Endothelial cell of umbilical vein (primary cell): ENCODE data around the gene SNAI3. TPM values are rescaled to one million over a fixed set of nuclear protein-coding genes. Genes with fewer than 3 reads are reported as not detected.

Source experiments
- BruUV-seq: library from RNA; stranded (reverse); fragments of 400-500 nt; replicated peaks from 2 replicates; lab custom pipeline; 2021; lab: Mats Ljungman, UMichigan
- CTCF ChIA-PET: fragments of 300-600, 350-600 bp; sonication (Branson Sonifier 250); formaldehyde crosslinking; loops from one replicate; lab custom pipeline; 2021; ENCODE audit warnings: antibody characterized with exemption, inconsistent platforms; lab: Charles Lee
- POLR2A ChIA-PET: fragments of 300-600, 350-600 bp; sonication (Branson Sonifier 250); formaldehyde crosslinking; loops from one replicate; lab custom pipeline; 2021; ENCODE audit warnings: antibody characterized with exemption, inconsistent platforms; lab: Charles Lee
- DNase-seq: peaks from one replicate; pipeline ENCODE4 v3.0.0-alpha.2; 2011; ENCODE audit warnings: low read depth, low spot score
- FAIRE-seq: peaks from 2 replicates; lab custom pipeline; 2011; peaks lifted over from hg19 to GRCh38; lab: Jason Lieb, UNC
- H2AFZ ChIP-seq: 2 replicates; pipeline ENCODE4 v1.6.0; 2012; ENCODE audit warnings: low read depth, low read length, control low read depth, inconsistent platforms
- H3K27ac ChIP-seq: 2 replicates; pipeline ENCODE4 v1.5.1; 2011; ENCODE audit warnings: low read depth, mild to moderate bottlenecking, control low read depth, low read length, moderate library complexity; ENCODE audit not compliant: insufficient read depth
- H3K27me3 ChIP-seq, 2 experiments: 2 replicates each; pipeline versions ENCODE4 v1.6.0 to v1.6.1; 2011; ENCODE audit warnings: low read length in 2 of 2, mixed read lengths in 1 of 2; ENCODE audit not compliant: control insufficient read depth in 2 of 2, insufficient read depth in 2 of 2
- H3K36me3 ChIP-seq, 2 experiments: 2 replicates in 1 of 2; 3 replicates in 1 of 2; pipeline ENCODE4 v1.5.1; 2011; ENCODE audit warnings: low read length in 2 of 2, mild to moderate bottlenecking in 1 of 2, moderate library complexity in 1 of 2; ENCODE audit not compliant: control insufficient read depth in 2 of 2, insufficient read depth in 2 of 2; ENCODE audit errors: extremely low read depth in 1 of 2
- H3K4me1 ChIP-seq: 3 replicates; pipeline ENCODE4 v1.5.1; 2011; ENCODE audit warnings: mild to moderate bottlenecking, low read length; ENCODE audit not compliant: control insufficient read depth, insufficient read depth; ENCODE audit errors: extremely low read depth
- H3K4me2 ChIP-seq: 2 replicates; pipeline ENCODE4 v1.6.1; 2011; ENCODE audit warnings: low read length, control low read depth, mixed read lengths; ENCODE audit not compliant: insufficient read depth
- H3K4me3 ChIP-seq, 3 experiments: fragments of 200-600 bp in 1 of 3; sonication (generic), shearing (Covaris generic) in 1 of 3; replicated peaks in 1 of 3; 2 replicates each; pipeline ENCODE4 v1.5.1; 2011 to 2016; ENCODE audit warnings: control low read depth in 3 of 3, low read length in 3 of 3, mild to moderate bottlenecking in 2 of 3, inconsistent platforms in 1 of 3, low read depth in 1 of 3, moderate library complexity in 1 of 3; ENCODE audit not compliant: insufficient read depth in 1 of 3
- H3K79me2 ChIP-seq: 2 replicates; pipeline ENCODE4 v1.6.0; 2012; ENCODE audit warnings: low read length, inconsistent platforms; ENCODE audit not compliant: control insufficient read depth, insufficient read depth
- H3K9ac ChIP-seq: replicated peaks from 2 replicates; pipeline ENCODE3; 2011; ENCODE audit warnings: low read length, control low read depth; ENCODE audit not compliant: insufficient read depth; ENCODE audit errors: extremely low read depth
- H3K9me1 ChIP-seq: replicated peaks from 3 replicates; pipeline ENCODE4 v1.6.0; 2011; ENCODE audit warnings: mild to moderate bottlenecking, low read length; ENCODE audit not compliant: control insufficient read depth, insufficient read depth; ENCODE audit errors: extremely low read depth
- H3K9me3 ChIP-seq: replicated peaks from 2 replicates; pipeline ENCODE4 v1.5.1; 2012; ENCODE audit warnings: low read length, inconsistent platforms; ENCODE audit not compliant: control insufficient read depth, insufficient read depth
- H4K20me1 ChIP-seq: replicated peaks from 2 replicates; pipeline ENCODE3; 2011; ENCODE audit warnings: mild to moderate bottlenecking, low read length; ENCODE audit not compliant: control insufficient read depth, insufficient read depth; ENCODE audit errors: extremely low read depth
- EZH2 ChIP-seq: IDR thresholded peaks from 2 replicates; pipeline ENCODE4 v1.6.1; 2012; ENCODE audit warnings: borderline replicate concordance, low read depth, mild to moderate bottlenecking, moderate library complexity, low read length, inconsistent platforms; ENCODE audit not compliant: severe bottlenecking
- FOS ChIP-seq: IDR thresholded peaks from 2 replicates; pipeline ENCODE4 v1.6.1; 2011; ENCODE audit warnings: mild to moderate bottlenecking, low read length, moderate library complexity, borderline replicate concordance; ENCODE audit not compliant: insufficient read depth
- JUN ChIP-seq: IDR thresholded peaks from 2 replicates; pipeline ENCODE4 v1.6.1; 2011; ENCODE audit warnings: borderline replicate concordance, low read depth; ENCODE audit not compliant: insufficient read length, insufficient read depth
- MYC ChIP-seq: IDR thresholded peaks from one replicate; pipeline ENCODE4 v1.6.1; 2011; ENCODE audit warnings: mild to moderate bottlenecking, low read depth, low read length
- POLR2A ChIP-seq: IDR thresholded peaks from 2 replicates; pipeline ENCODE4 v1.6.1; 2012; ENCODE audit warnings: low read depth, mild to moderate bottlenecking, control low read depth, low read length
- POLR2AphosphoS5 ChIP-seq: IDR thresholded peaks from 2 replicates; pipeline ENCODE4 v1.6.1; 2012; ENCODE audit warnings: low read depth, mild to moderate bottlenecking, control low read depth, low read length, moderate library complexity; ENCODE audit not compliant: insufficient read depth
- dilution Hi-C: fragments of 300-500 bp; cut with MboI; formaldehyde crosslinking; loops from one replicate; pipeline ENCODE4 v1.15.0; 2019; ENCODE audit warnings: low sequenced_read_pairs; ENCODE audit not compliant: extremely low pct_ligation_motif_present
- intact Hi-C: fragments of 100-400 bp; cut with micrococcal nuclease; formaldehyde crosslinking; loops from one replicate; pipeline ENCODE4 v1.10.0; 2022
- polyA plus RNA-seq, 4 experiments: library from polyadenylated mRNA; depleted of rRNA in 3 of 4; stranded (reverse) in 3 of 4; unstranded in 1 of 4; fragments of >200 nt; gene quantifications; 2 replicates each; pipeline versions ENCODE4 v1.2.1 to v1.2.3, GENCODE V29; 2011 to 2012; ENCODE audit warnings: missing spikeins in 1 of 4
- total RNA-seq: library from RNA; stranded (reverse); gene quantifications from 2 replicates; pipeline ENCODE4 v1.2.3, GENCODE V29; 2021
- TF ChIP-seq, protein P1 (sequence below): IDR thresholded peaks from 2 replicates; pipeline ENCODE4 v1.6.1; 2011; ENCODE audit not compliant: insufficient read depth, insufficient read length
- TF ChIP-seq, protein P2 (sequence below), 2 donors: IDR thresholded peaks; 1 replicate in 1 of 2; 2 replicates in 1 of 2; pipeline ENCODE4 v1.5.1; 2011; ENCODE audit warnings: low read length in 2 of 2, mild to moderate bottlenecking in 2 of 2, moderate library complexity in 2 of 2, control low read depth in 1 of 2, inconsistent platforms in 1 of 2, low read depth in 1 of 2; ENCODE audit not compliant: insufficient read depth in 1 of 2; ENCODE audit errors: extremely low read depth in 1 of 2

The SNAI3 gene
- total and polyA plus RNA-seq, 2 donors (not counting 3 experiments of a cell fraction or from before 2014, with no cell fraction given) = 0.30 to 0.31 TPM

DNA sequence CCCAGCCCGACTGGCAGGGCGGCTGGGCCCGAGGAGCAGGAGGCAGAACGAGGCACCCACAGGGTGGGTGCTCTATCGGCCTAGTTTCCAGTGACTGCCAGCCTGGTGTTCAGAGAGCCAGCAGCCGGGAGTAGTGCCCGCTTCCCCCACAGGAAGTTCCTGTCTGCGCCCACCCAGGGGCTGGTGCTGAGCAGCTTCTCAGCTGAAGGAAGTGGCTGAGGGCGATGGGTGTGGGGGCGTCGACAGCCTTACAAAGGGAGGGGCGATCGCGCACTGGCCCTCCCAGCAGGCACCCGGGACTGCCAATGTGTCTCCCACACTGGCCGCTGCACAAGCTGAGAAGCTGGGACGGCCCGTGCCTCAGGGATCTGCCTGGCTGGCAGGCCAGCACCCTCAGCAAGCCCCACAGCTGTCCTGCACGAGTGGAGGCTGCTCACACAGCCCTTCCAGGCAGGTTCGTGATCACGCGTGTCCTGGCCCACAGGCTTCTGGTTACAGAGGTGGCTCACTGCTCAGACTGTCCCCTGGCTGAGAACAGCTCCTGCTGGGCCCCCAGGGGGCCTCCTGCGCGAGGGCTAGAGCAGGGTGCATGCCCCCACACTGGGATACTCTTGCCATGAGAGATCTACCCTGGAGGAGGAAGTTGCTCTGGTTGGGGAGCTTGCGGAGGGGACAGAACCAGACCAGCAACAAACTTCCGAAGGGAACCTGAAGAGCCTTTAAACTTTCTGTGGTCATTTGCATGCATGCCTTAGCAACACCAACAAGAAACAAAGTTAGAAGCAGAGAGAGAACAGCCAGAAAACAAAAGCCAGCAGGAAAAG, 17.4 kb upstream of the SNAI3 start:
- Histone ChIP-seq H3K4me1 (peaks cover 57% of the 10 kb centered on the region), H3K4me2 (peak overlapping the region; percentile 38), H3K9me3 (no peaks in the 10 kb centered on the region), H3K79me2 (peaks cover 60% of the 10 kb centered on the region), H3K4me3 (peak overlapping the region in 1 of 3 experiments; percentile 9), H3K36me3 (peaks cover 0 to 9% of the 10 kb centered on the region in 2 experiments), H3K27ac (peak overlapping the region; percentile 63), H3K27me3 (no peaks in the 10 kb centered on the region), H4K20me1 (no peaks in the 10 kb centered on the region), H3K9me1 (no peaks in the 10 kb centered on the region), H2AFZ (peak overlapping the region; percentile 9), H3K9ac (peak overlapping the region; percentile 44)
- POLR2A ChIA-PET = interaction anchor here (1.1 kb wide), 1 partner anchor 40 kb away, joined by 4 read pairs; the partner anchor contains the start of gene MVD
- DNase-seq = peak; percentile 59
- intact Hi-C loops (no loop called here), dilution Hi-C loops (no loop called here)
- CTCF ChIA-PET = interaction anchor here (1.0 to 4.3 kb wide), 3 partner anchors 16 to 39 kb away, joined by 3 to 25 read pairs (median 3); no protein-coding TSS in a partner anchor
- TF ChIP-seq, protein P1, sequence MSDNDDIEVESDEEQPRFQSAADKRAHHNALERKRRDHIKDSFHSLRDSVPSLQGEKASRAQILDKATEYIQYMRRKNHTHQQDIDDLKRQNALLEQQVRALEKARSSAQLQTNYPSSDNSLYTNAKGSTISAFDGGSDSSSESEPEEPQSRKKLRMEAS = no peak
- peak; percentile 63 for TF ChIP-seq POLR2AphosphoS5
- peak; percentile 55 for TF ChIP-seq POLR2A
- FAIRE-seq = peak; percentile 77
- TSS peak; percentile 6 for BruUV-seq

DNA sequence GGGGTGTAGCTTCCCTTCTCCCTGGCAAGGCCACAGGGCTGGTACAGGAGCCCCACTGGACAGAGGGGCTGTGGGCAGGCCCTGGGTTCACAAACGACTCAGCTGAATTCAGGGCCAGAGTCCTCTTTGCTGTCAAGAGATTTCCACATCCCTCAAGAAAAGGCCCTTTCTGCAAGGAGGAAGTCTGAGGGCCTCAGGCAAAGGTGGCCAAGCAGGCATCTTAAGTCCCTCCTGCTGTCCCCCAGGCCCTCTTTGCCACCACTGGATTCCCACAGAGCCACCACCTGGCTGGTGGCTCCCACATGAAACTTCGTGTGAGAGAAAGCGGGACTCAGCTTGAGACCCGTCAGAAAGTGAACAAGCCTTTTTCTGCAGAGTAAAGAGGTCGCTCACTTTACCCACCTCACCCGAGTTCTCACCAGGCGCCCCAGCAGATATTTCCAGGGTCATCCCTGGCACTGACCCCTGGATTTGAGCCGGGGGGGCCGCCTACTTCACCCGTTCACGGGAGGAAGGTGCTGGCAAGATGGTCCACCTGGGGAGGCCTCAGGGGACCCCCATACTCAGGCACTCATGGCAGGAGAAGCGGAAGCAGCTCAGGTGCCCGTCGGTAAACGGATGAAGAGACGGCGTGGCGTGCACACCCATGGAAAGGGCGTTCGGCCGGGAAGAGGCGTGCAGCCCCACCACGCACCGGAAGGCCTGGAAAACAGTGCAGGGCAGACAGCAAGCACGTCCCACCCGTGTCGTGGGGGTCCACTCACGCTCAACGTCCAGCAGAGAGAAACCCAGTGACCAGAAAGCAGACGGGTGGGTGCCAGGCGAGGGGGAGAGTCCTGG, 16.3 kb upstream of the SNAI3 start:
- Histone ChIP-seq H3K79me2 (peaks cover 51% of the 10 kb centered on the region), H3K36me3 (peaks cover 0 to 16% of the 10 kb centered on the region in 2 experiments), H3K9ac (peak overlapping the region; percentile 44), H3K4me2 (peak overlapping the region; percentile 35), H3K4me1 (peaks cover 57% of the 10 kb centered on the region), H4K20me1 (no peaks in the 10 kb centered on the region), H3K27ac (peak overlapping the region; percentile 69), H3K27me3 (no peaks in the 10 kb centered on the region), H2AFZ (no peak overlapping the region), H3K9me1 (no peaks in the 10 kb centered on the region), H3K9me3 (no peaks in the 10 kb centered on the region), H3K4me3 (no peak overlapping the region)
- dilution Hi-C loops = no loop called here
- TF ChIP-seq FOS (no peak), JUN (no peak), MYC (no peak), POLR2AphosphoS5 (no peak), EZH2 (no peak)
- TF ChIP-seq, protein P2, sequence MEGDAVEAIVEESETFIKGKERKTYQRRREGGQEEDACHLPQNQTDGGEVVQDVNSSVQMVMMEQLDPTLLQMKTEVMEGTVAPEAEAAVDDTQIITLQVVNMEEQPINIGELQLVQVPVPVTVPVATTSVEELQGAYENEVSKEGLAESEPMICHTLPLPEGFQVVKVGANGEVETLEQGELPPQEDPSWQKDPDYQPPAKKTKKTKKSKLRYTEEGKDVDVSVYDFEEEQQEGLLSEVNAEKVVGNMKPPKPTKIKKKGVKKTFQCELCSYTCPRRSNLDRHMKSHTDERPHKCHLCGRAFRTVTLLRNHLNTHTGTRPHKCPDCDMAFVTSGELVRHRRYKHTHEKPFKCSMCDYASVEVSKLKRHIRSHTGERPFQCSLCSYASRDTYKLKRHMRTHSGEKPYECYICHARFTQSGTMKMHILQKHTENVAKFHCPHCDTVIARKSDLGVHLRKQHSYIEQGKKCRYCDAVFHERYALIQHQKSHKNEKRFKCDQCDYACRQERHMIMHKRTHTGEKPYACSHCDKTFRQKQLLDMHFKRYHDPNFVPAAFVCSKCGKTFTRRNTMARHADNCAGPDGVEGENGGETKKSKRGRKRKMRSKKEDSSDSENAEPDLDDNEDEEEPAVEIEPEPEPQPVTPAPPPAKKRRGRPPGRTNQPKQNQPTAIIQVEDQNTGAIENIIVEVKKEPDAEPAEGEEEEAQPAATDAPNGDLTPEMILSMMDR (IDR thresholded peaks at IDR 0.05; ENCODE audit: extremely low read depth in 1 of 2, insufficient read depth in 1 of 2, low read depth in 1 of 2, low read length in 2 of 2) = no peak
- TF ChIP-seq, protein P1 = no peak
- DNase-seq (no peak), FAIRE-seq (peak; percentile 62)
- CTCF ChIA-PET = interaction anchor here (1.0 to 2.8 kb wide), 5 partner anchors 20 to 61 kb away, joined by 3 to 11 read pairs (median 3); no protein-coding TSS in a partner anchor
- intact Hi-C loops = no loop called here
- POLR2A ChIA-PET = no interaction called here
- no TSS peak for BruUV-seq
